Muscle layer of colon (tissue), 2 donors: ENCODE measurements around the gene PTPN1.

Experiments used
- H3K27ac ChIP-seq: one replicate; pipeline ENCODE4 v1.7.0; 2013; ENCODE audit warnings: low read depth, mild to moderate bottlenecking, low read length, moderate library complexity
- H3K27me3 ChIP-seq, 2 donors: one replicate each; pipeline ENCODE4 v1.7.0; 2013; ENCODE audit warnings: low read length in 2 of 2, mild to moderate bottlenecking in 2 of 2; ENCODE audit not compliant: insufficient read depth in 2 of 2, control insufficient read depth in 1 of 2
- H3K36me3 ChIP-seq: one replicate; pipeline ENCODE4 v1.7.0; 2013; ENCODE audit warnings: mild to moderate bottlenecking, low read length; ENCODE audit not compliant: insufficient read depth
- H3K4me1 ChIP-seq: one replicate; pipeline ENCODE4 v1.7.0; 2013; ENCODE audit warnings: mild to moderate bottlenecking, low read length; ENCODE audit not compliant: insufficient read depth
- H3K4me3 ChIP-seq, 2 donors: one replicate each; pipeline ENCODE4 v1.7.0; 2013; ENCODE audit warnings: low read length in 2 of 2, low read depth in 1 of 2, mild to moderate bottlenecking in 1 of 2, moderate library complexity in 1 of 2
- H3K9ac ChIP-seq: one replicate; pipeline ENCODE4 v1.7.0; 2013; ENCODE audit warnings: low read length
- H3K9me3 ChIP-seq: one replicate; pipeline ENCODE4 v1.7.0; 2013; ENCODE audit warnings: mild to moderate bottlenecking, low read length
- donor health status: abdominal sarcoma.
- donor health status: Adenocarcinoma of cecum.

PTPN1 gene

GRCh38 chr20:50509923-50510705, at the start of gene PTPN1:
TSS of gene PTPN1 (plus strand) at chr20:50510383. CDS start at chr20:50510528, 145 bp downstream.
- peak within 1 kb of the TSS; percentile 74 for H3K27ac ChIP-seq
- peaks cover 49% of the 10 kb centered on the region for H3K4me1 ChIP-seq
- no peaks in the 10 kb centered on the region for H3K9me3 ChIP-seq
- H3K27me3 ChIP-seq = no peaks in the 10 kb centered on the region
- H3K4me3 ChIP-seq = peak within 1 kb of the TSS; percentile 75 to 79
- peak within 1 kb of the TSS; percentile 90 for H3K9ac ChIP-seq
- no peaks in the 10 kb centered on the region for H3K36me3 ChIP-seq

- Histone ChIP-seq H3K27me3 (no peaks in the 10 kb centered on the region), H3K36me3 (no peaks in the 10 kb centered on the region), H3K4me1 (peaks cover 14% of the 10 kb centered on the region), H3K4me3 (no peak overlapping the region), H3K9me3 (no peaks in the 10 kb centered on the region), H3K9ac (no peak overlapping the region), H3K27ac (no peak overlapping the region)
Measured at GRCh38 chr20:50460608-50461267, 49.4 kb upstream of the PTPN1 start.

- no peaks in the 10 kb centered on the region for H3K27me3 ChIP-seq
- H3K4me1 ChIP-seq = peaks cover 14% of the 10 kb centered on the region
- H3K4me3 ChIP-seq = no peak overlapping the region
- H3K27ac ChIP-seq = no peak overlapping the region
- no peaks in the 10 kb centered on the region for H3K9me3 ChIP-seq
- no peaks in the 10 kb centered on the region for H3K36me3 ChIP-seq
- H3K9ac ChIP-seq = no peak overlapping the region
Measured at GRCh38 chr20:50462093-50462690, 48.0 kb upstream of the PTPN1 start.

GRCh38 chr20:50464026-50464724, 46.0 kb upstream of the PTPN1 start:
- Histone ChIP-seq H3K9me3 (no peaks in the 10 kb centered on the region), H3K27me3 (no peaks in the 10 kb centered on the region), H3K4me1 (peaks cover 14% of the 10 kb centered on the region), H3K4me3 (peak overlapping the region in 1 of 2 donors; percentile 19), H3K9ac (no peak overlapping the region), H3K36me3 (no peaks in the 10 kb centered on the region), H3K27ac (no peak overlapping the region)

GRCh38 chr20:50464725-50465650, 45.2 kb upstream of the PTPN1 start:
- peaks cover 14% of the 10 kb centered on the region for H3K4me1 ChIP-seq
- no peaks in the 10 kb centered on the region for H3K27me3 ChIP-seq
- peak overlapping the region in 1 of 2 donors; percentile 19 for H3K4me3 ChIP-seq
- H3K36me3 ChIP-seq = no peaks in the 10 kb centered on the region
- no peaks in the 10 kb centered on the region for H3K9me3 ChIP-seq
- H3K9ac ChIP-seq = no peak overlapping the region
- no peak overlapping the region for H3K27ac ChIP-seq

- Histone ChIP-seq H3K9ac (no peak overlapping the region), H3K4me1 (peaks cover 7% of the 10 kb centered on the region), H3K27me3 (no peaks in the 10 kb centered on the region), H3K9me3 (no peaks in the 10 kb centered on the region), H3K27ac (no peak overlapping the region), H3K36me3 (no peaks in the 10 kb centered on the region), H3K4me3 (no peak overlapping the region)
Measured at GRCh38 chr20:50467174-50467573, 43.0 kb upstream of the PTPN1 start.

- Histone ChIP-seq H3K36me3 (no peaks in the 10 kb centered on the region), H3K4me1 (peaks cover 7% of the 10 kb centered on the region), H3K27ac (no peak overlapping the region)
Measured at GRCh38 chr20:50467718-50468356, 42.3 kb upstream of the PTPN1 start.

GRCh38 chr20:50468378-50468798, 41.8 kb upstream of the PTPN1 start:
- peaks cover 7% of the 10 kb centered on the region for H3K4me1 ChIP-seq
- H3K9me3 ChIP-seq = no peaks in the 10 kb centered on the region
- H3K27me3 ChIP-seq = no peaks in the 10 kb centered on the region
- H3K27ac ChIP-seq = no peak overlapping the region
- H3K4me3 ChIP-seq = no peak overlapping the region
- no peak overlapping the region for H3K9ac ChIP-seq
- no peaks in the 10 kb centered on the region for H3K36me3 ChIP-seq

More at GRCh38 chr20:50467718-50468356, 42.3 kb upstream of the PTPN1 start:
- Histone ChIP-seq H3K9me3 (no peaks in the 10 kb centered on the region), H3K4me3 (no peak overlapping the region), H3K9ac (no peak overlapping the region), H3K27me3 (no peaks in the 10 kb centered on the region)

- H3K9ac ChIP-seq = no peak overlapping the region
- H3K4me3 ChIP-seq = no peak overlapping the region
- H3K27me3 ChIP-seq = no peaks in the 10 kb centered on the region
- H3K4me1 ChIP-seq = peaks cover 3% of the 10 kb centered on the region
- no peaks in the 10 kb centered on the region for H3K36me3 ChIP-seq
- H3K9me3 ChIP-seq = no peaks in the 10 kb centered on the region
- H3K27ac ChIP-seq = no peak overlapping the region
Measured at GRCh38 chr20:50469176-50469723, 40.9 kb upstream of the PTPN1 start.

- Histone ChIP-seq H3K27me3 (no peaks in the 10 kb centered on the region), H3K4me1 (no peaks in the 10 kb centered on the region)
Measured at GRCh38 chr20:50469796-50470195, 40.4 kb upstream of the PTPN1 start.

More at GRCh38 chr20:50469796-50470195, 40.4 kb upstream of the PTPN1 start:
- no peak overlapping the region for H3K27ac ChIP-seq
- no peak overlapping the region for H3K9ac ChIP-seq
- H3K9me3 ChIP-seq = no peaks in the 10 kb centered on the region
- H3K36me3 ChIP-seq = no peaks in the 10 kb centered on the region
- H3K4me3 ChIP-seq = no peak overlapping the region
